Endothelial cell of umbilical vein (primary cell): ENCODE data around the gene PYY.

ENCODE experiments used
- EZH2 ChIP-seq: IDR thresholded peaks from 2 replicates; pipeline ENCODE4 v1.6.1; 2012; ENCODE audit warnings: borderline replicate concordance, low read depth, mild to moderate bottlenecking, moderate library complexity, low read length, inconsistent platforms; ENCODE audit not compliant: severe bottlenecking
- FOS ChIP-seq: IDR thresholded peaks from 2 replicates; pipeline ENCODE4 v1.6.1; 2011; ENCODE audit warnings: mild to moderate bottlenecking, low read length, moderate library complexity, borderline replicate concordance; ENCODE audit not compliant: insufficient read depth
- JUN ChIP-seq: IDR thresholded peaks from 2 replicates; pipeline ENCODE4 v1.6.1; 2011; ENCODE audit warnings: borderline replicate concordance, low read depth; ENCODE audit not compliant: insufficient read length, insufficient read depth
- MAX ChIP-seq: IDR thresholded peaks from 2 replicates; pipeline ENCODE4 v1.6.1; 2011; ENCODE audit not compliant: insufficient read depth, insufficient read length
- MYC ChIP-seq: IDR thresholded peaks from one replicate; pipeline ENCODE4 v1.6.1; 2011; ENCODE audit warnings: mild to moderate bottlenecking, low read depth, low read length
- POLR2A ChIP-seq: IDR thresholded peaks from 2 replicates; pipeline ENCODE4 v1.6.1; 2012; ENCODE audit warnings: low read depth, mild to moderate bottlenecking, control low read depth, low read length
- POLR2AphosphoS5 ChIP-seq: IDR thresholded peaks from 2 replicates; pipeline ENCODE4 v1.6.1; 2012; ENCODE audit warnings: low read depth, mild to moderate bottlenecking, control low read depth, low read length, moderate library complexity; ENCODE audit not compliant: insufficient read depth
- TF ChIP-seq, protein P1 (sequence below), 2 donors: IDR thresholded peaks; 1 replicate in 1 of 2; 2 replicates in 1 of 2; pipeline ENCODE4 v1.5.1; 2011; ENCODE audit warnings: low read length in 2 of 2, mild to moderate bottlenecking in 2 of 2, moderate library complexity in 2 of 2, control low read depth in 1 of 2, inconsistent platforms in 1 of 2, low read depth in 1 of 2; ENCODE audit not compliant: insufficient read depth in 1 of 2; ENCODE audit errors: extremely low read depth in 1 of 2

GRCh38 chr17:43994272-43995149 lies 40.8 kb upstream of the PYY start:
- TF ChIP-seq, protein P1, sequence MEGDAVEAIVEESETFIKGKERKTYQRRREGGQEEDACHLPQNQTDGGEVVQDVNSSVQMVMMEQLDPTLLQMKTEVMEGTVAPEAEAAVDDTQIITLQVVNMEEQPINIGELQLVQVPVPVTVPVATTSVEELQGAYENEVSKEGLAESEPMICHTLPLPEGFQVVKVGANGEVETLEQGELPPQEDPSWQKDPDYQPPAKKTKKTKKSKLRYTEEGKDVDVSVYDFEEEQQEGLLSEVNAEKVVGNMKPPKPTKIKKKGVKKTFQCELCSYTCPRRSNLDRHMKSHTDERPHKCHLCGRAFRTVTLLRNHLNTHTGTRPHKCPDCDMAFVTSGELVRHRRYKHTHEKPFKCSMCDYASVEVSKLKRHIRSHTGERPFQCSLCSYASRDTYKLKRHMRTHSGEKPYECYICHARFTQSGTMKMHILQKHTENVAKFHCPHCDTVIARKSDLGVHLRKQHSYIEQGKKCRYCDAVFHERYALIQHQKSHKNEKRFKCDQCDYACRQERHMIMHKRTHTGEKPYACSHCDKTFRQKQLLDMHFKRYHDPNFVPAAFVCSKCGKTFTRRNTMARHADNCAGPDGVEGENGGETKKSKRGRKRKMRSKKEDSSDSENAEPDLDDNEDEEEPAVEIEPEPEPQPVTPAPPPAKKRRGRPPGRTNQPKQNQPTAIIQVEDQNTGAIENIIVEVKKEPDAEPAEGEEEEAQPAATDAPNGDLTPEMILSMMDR (IDR thresholded peaks at IDR 0.05; ENCODE audit: extremely low read depth in 1 of 2, insufficient read depth in 1 of 2, low read depth in 1 of 2, low read length in 2 of 2), result peak; percentile 80 to 89
- TF ChIP-seq POLR2A (no peak), JUN (no peak), EZH2 (no peak), POLR2AphosphoS5 (no peak), MYC (peak; percentile 16), FOS (no peak), MAX (no peak)
